Ishikawa (cell line): ENCODE results near the gene GUCY1A1.

Experiments used
- CEBPB ChIP-seq: IDR thresholded peaks from 2 replicates; pipeline ENCODE4 v1.6.1; 2012
- CREB1 ChIP-seq: IDR thresholded peaks from 2 replicates; pipeline ENCODE4 v1.6.1; 2012; ENCODE audit warnings: low read depth
- EGR1 ChIP-seq: IDR thresholded peaks from 2 replicates; pipeline ENCODE4 v1.6.1; 2012
- EP300 ChIP-seq: IDR thresholded peaks from 2 replicates; pipeline ENCODE4 v1.6.1; 2012; ENCODE audit warnings: borderline replicate concordance
- FOXM1 ChIP-seq: IDR thresholded peaks from 2 replicates; pipeline ENCODE4 v1.6.1; 2012; ENCODE audit warnings: low read depth, borderline replicate concordance
- MAX ChIP-seq: IDR thresholded peaks from 2 replicates; pipeline ENCODE4 v1.6.1; 2012
- NFIC ChIP-seq: IDR thresholded peaks from 2 replicates; pipeline ENCODE4 v1.6.1; 2012
- RAD21 ChIP-seq: IDR thresholded peaks from 2 replicates; pipeline ENCODE4 v1.6.1; 2012; ENCODE audit warnings: low read depth
- REST ChIP-seq: IDR thresholded peaks from 2 replicates; pipeline ENCODE4 v1.6.1; 2012; ENCODE audit warnings: low read depth, mild to moderate bottlenecking
- TAF1 ChIP-seq: IDR thresholded peaks from 2 replicates; pipeline ENCODE4 v1.6.1; 2012; ENCODE audit warnings: low read depth, mild to moderate bottlenecking
- TCF12 ChIP-seq: IDR thresholded peaks from 2 replicates; pipeline ENCODE4 v1.6.1; 2012; ENCODE audit warnings: low read depth
- TEAD4 ChIP-seq: IDR thresholded peaks from 2 replicates; pipeline ENCODE4 v1.6.1; 2012
- USF1 ChIP-seq: IDR thresholded peaks from 2 replicates; pipeline ENCODE4 v1.6.1; 2012
- YY1 ChIP-seq: IDR thresholded peaks from 2 replicates; pipeline ENCODE4 v1.6.1; 2012; ENCODE audit warnings: low read depth
- ZBTB7A ChIP-seq: IDR thresholded peaks from 2 replicates; pipeline ENCODE4 v1.6.1; 2012; ENCODE audit warnings: low read depth

The GUCY1A1 gene

GRCh38 chr4:155688860-155689259, 22.2 kb downstream of the GUCY1A1 start:
- TF ChIP-seq USF1 (no peak), NFIC (no peak), EP300 (no peak), RAD21 (no peak), MAX (no peak), YY1 (no peak), TCF12 (no peak), TEAD4 (no peak), TAF1 (no peak), FOXM1 (no peak), CREB1 (no peak)

GRCh38 chr4:155690044-155690837, 23.6 kb downstream of the GUCY1A1 start:
- TF ChIP-seq CEBPB (no peak), FOXM1 (no peak), CREB1 (no peak), EGR1 (no peak), ZBTB7A (no peak), REST (no peak), TAF1 (no peak), YY1 (no peak), EP300 (no peak), TEAD4 (no peak), USF1 (no peak), NFIC (no peak), TCF12 (no peak), MAX (no peak), RAD21 (no peak)

- TF ChIP-seq CEBPB (no peak), FOXM1 (no peak), REST (no peak), TEAD4 (no peak), EP300 (no peak), YY1 (no peak), ZBTB7A (no peak)
Measured at GRCh38 chr4:155692361-155692760, 25.7 kb downstream of the GUCY1A1 start.

- TF ChIP-seq CREB1 (no peak), MAX (no peak), TCF12 (no peak), REST (no peak), EGR1 (no peak), YY1 (no peak), CEBPB (no peak), EP300 (no peak), NFIC (no peak), RAD21 (no peak), TEAD4 (no peak), USF1 (no peak), ZBTB7A (no peak), TAF1 (no peak)
Measured at GRCh38 chr4:155693015-155693663, 26.5 kb downstream of the GUCY1A1 start.
